Colonic mucosa (tissue), 4 donors: ENCODE results near the gene ZBTB20. TPM values are rescaled to one million over a fixed set of nuclear protein-coding genes. Genes with fewer than 3 reads are reported as not detected.

ENCODE experiments used
- DNase-seq: peaks from one replicate; pipeline ENCODE4 v3.0.0-alpha.2; 2020
- H3K27ac ChIP-seq: fragments of 200-600 bp; one replicate; pipeline ENCODE4 v1.8.0; 2021
- H3K27me3 ChIP-seq: fragments of 200-600 bp; one replicate; pipeline ENCODE4 v1.8.0; 2021
- H3K36me3 ChIP-seq: fragments of 200-600 bp; one replicate; pipeline ENCODE4 v1.8.0; 2021
- H3K4me1 ChIP-seq: fragments of 200-600 bp; one replicate; pipeline ENCODE4 v1.8.0; 2021; ENCODE audit warnings: mild to moderate bottlenecking
- H3K4me3 ChIP-seq: fragments of 200-600 bp; one replicate; pipeline ENCODE4 v1.8.0; 2021
- H3K9ac ChIP-seq, 2 donors: one replicate each; pipeline ENCODE4 v1.7.0; 2013; ENCODE audit warnings: control low read depth in 2 of 2, low read depth in 2 of 2, low read length in 2 of 2
- H3K9me3 ChIP-seq: fragments of 200-600 bp; one replicate; pipeline ENCODE4 v1.8.0; 2021
- intact Hi-C: fragments of 100-400 bp; cut with DNase I; formaldehyde crosslinking; loops from one replicate; pipeline ENCODE4 v1.14.1; 2022
- total RNA-seq, 2 donors: library from RNA; stranded (reverse); fragmentation: NEBNext Ultra II Directional in 1 of 2; extraction: Animal tissue kit (Norgen Biotek cat#: 25700) in 1 of 2; gene quantifications; one replicate each; pipeline ENCODE4 v1.2.1, GENCODE V29; 2021
- TF ChIP-seq, protein P1 (sequence below): fragments of 200-600 bp; IDR thresholded peaks from one replicate; pipeline ENCODE4 v1.8.0; 2022; ENCODE audit warnings: antibody characterized with exemption, mild to moderate bottlenecking
- donor health status: healthy.
- donor health status: DM: no; HTN: no; CAD: no.
- donor health status: DM: no; HTN: no; CAD: no.

ZBTB20 gene
- total RNA-seq, 2 donors from 2014 or later: 12.7 to 21.2 TPM

DNA sequence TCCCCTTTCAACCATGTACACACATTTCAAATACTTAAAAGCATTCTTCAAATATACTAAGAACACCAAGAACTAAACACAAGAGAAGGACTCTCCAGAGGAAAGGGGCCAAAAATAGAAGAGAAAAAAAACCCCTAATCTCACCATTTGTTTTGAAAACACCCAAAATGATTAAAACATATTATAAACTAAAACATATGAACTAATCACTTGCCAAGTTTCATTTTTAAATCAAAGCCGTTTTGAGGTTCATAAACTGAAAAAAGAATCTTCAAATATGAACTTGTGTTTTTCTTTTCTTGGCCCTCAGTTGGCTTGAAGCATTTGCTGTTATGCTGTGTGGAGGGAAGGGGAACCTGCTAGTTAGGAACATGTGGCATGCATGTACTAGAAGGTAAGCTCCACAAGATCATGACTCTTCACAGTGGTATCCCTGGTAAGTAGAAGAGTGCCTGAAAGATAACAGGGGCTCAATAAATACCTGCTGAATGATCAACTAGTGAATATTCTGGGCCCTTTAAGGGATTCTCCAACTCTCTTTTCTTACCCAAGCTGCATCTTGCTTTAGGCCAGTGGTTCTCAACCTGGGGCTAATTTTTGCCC, 628.8 kb downstream of the ZBTB20 start:
- H3K4me3 ChIP-seq: no peak overlapping the region
- intact Hi-C loops: no loop called here

DNA sequence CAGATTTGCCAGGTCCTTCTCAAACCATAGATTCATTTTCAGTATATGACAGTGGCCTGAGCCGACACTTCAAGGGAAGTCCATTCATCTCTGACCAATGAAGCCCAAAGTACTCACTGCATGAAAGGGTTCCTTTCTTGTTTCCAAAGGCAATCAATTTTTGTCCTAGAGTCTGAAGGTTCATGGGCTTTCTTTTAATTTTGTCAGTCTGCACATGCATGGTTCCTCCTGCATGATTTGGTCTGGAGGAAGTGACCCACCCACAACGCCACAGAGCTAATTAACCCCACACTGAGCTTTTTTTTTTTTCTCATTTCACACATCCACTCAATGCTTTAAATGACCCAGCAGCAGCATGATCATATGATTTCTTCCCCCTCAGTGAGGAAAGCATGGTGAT, 636.9 kb downstream of the ZBTB20 start:
- intact Hi-C loops: no loop called here
- no peak overlapping the region for H3K4me3 ChIP-seq
- no peaks in the 10 kb centered on the region for H3K4me1 ChIP-seq
- no peak overlapping the region for H3K27ac ChIP-seq
- H3K27me3 ChIP-seq: no peaks in the 10 kb centered on the region
- H3K9ac ChIP-seq: no peak overlapping the region
- H3K36me3 ChIP-seq: no peaks in the 10 kb centered on the region
- TF ChIP-seq, protein P1, sequence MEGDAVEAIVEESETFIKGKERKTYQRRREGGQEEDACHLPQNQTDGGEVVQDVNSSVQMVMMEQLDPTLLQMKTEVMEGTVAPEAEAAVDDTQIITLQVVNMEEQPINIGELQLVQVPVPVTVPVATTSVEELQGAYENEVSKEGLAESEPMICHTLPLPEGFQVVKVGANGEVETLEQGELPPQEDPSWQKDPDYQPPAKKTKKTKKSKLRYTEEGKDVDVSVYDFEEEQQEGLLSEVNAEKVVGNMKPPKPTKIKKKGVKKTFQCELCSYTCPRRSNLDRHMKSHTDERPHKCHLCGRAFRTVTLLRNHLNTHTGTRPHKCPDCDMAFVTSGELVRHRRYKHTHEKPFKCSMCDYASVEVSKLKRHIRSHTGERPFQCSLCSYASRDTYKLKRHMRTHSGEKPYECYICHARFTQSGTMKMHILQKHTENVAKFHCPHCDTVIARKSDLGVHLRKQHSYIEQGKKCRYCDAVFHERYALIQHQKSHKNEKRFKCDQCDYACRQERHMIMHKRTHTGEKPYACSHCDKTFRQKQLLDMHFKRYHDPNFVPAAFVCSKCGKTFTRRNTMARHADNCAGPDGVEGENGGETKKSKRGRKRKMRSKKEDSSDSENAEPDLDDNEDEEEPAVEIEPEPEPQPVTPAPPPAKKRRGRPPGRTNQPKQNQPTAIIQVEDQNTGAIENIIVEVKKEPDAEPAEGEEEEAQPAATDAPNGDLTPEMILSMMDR: no peak
- DNase-seq: no peak
- H3K9me3 ChIP-seq: no peaks in the 10 kb centered on the region

More for the DNA sequence above, 628.8 kb downstream of the ZBTB20 start:
- no peak for DNase-seq
- no peaks in the 10 kb centered on the region for H3K36me3 ChIP-seq
- H3K9me3 ChIP-seq: no peaks in the 10 kb centered on the region
- H3K27ac ChIP-seq: no peak overlapping the region
- H3K4me1 ChIP-seq: no peaks in the 10 kb centered on the region
- TF ChIP-seq, protein P1: no peak
- H3K27me3 ChIP-seq: no peaks in the 10 kb centered on the region
- H3K9ac ChIP-seq: no peak overlapping the region

DNA sequence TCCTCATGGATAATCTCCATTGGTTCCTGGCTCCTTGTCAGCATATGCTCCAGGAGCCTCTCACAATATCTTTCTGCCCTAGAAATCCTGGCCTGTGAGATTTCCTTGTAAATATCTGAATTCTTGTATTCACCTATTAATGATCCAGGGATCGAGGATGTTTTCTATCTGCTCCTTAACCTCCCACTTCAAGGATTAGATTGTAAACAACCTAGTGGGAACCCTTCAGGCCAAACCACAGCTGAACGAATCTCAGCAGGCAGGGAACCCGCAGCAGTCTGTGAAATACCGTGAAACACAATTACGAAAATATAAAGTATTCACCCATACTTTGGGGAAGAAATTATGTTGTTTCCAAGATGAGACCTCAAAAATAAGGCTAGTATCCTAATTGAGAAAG, 637.3 kb downstream of the ZBTB20 start:
- Histone ChIP-seq H3K9ac (no peak overlapping the region), H3K27me3 (no peaks in the 10 kb centered on the region), H3K36me3 (no peaks in the 10 kb centered on the region), H3K4me3 (no peak overlapping the region), H3K27ac (no peak overlapping the region), H3K4me1 (no peaks in the 10 kb centered on the region), H3K9me3 (no peaks in the 10 kb centered on the region)
- intact Hi-C loops: no loop called here
- no peak for DNase-seq
- TF ChIP-seq, protein P1: no peak

DNA sequence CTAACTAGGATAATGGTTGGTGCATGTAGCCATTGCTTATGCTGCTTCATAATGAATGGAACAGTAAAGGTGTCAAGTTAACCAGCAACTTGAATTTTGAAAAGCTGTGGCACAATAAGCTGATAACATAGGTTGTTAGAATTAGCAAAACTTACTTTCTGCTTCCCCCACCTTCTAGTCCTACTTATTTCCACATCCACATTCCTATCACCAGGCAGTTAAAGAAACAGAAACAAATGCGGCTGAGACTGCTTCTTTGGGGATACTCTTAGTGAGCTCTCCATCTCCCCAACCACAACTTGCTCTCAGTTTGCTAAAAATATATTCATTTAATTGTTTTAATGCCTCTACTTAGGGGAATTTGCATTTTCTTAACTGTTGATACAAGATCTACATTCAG, 638.1 kb downstream of the ZBTB20 start:
- DNase-seq: no peak
- Histone ChIP-seq H3K4me3 (no peak overlapping the region), H3K4me1 (no peaks in the 10 kb centered on the region), H3K9ac (no peak overlapping the region), H3K27me3 (no peaks in the 10 kb centered on the region), H3K36me3 (no peaks in the 10 kb centered on the region), H3K9me3 (no peaks in the 10 kb centered on the region), H3K27ac (no peak overlapping the region)
- TF ChIP-seq, protein P1: no peak
- intact Hi-C loops: no loop called here

DNA sequence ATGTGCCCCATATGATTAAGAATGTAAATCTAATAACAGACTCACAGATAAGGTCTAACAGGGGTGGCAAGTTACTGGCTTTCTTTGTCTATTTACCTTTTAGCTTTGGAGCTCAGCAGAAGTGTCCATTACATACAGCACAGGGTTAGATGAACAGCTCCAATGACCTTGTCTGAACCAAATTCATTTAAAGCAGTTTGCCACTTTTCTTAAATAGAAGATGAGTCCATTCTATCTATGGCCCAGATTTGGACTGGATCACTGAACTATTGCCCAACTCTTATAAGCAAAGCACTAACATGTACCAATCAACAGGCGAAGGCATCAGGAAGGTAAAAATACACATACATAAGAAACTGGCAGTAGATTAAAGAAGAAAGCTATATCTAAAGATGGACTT, 638.9 kb downstream of the ZBTB20 start:
- H3K4me1 ChIP-seq: no peaks in the 10 kb centered on the region
- H3K27ac ChIP-seq: no peak overlapping the region
- H3K9me3 ChIP-seq: no peaks in the 10 kb centered on the region
- no peak overlapping the region for H3K4me3 ChIP-seq
- no peak overlapping the region for H3K9ac ChIP-seq
- no peaks in the 10 kb centered on the region for H3K36me3 ChIP-seq
- no peak for DNase-seq
- intact Hi-C loops: no loop called here
- H3K27me3 ChIP-seq: no peaks in the 10 kb centered on the region
- TF ChIP-seq, protein P1: no peak
